Activated T-helper 1 cell treated with anti-CD3 and anti-CD28 coated beads, Interleukin-12 subunit alpha, Interleukin-12 subunit beta, Interleukin-2, Interleukin-4 antibody, amounts not matched to agents 30 ng/mL and 10 ng/mL and 1 ng/mL, durations not matched to agents 14 hours and 24 hours and 36 hours (primary cell): ENCODE results near the gene LIPN. TPM values are rescaled to one million over a fixed set of nuclear protein-coding genes. Genes with fewer than 3 reads are reported as not detected.

Experiments
- DNase-seq: peaks from one replicate; pipeline ENCODE4 v3.0.0; 2021; ENCODE audit warnings: low spot score
- H3K27ac Mint-ChIP-seq: one replicate; pipeline ENCODE4 v1.8.0; 2021; ENCODE audit warnings: mild to moderate bottlenecking, mixed read lengths
- H3K27me3 Mint-ChIP-seq: one replicate; pipeline ENCODE4 v1.8.0; 2022; ENCODE audit warnings: mild to moderate bottlenecking, moderate library complexity, mixed read lengths; ENCODE audit not compliant: insufficient read depth
- H3K36me3 Mint-ChIP-seq: one replicate; pipeline ENCODE4 v1.8.0; 2021; ENCODE audit warnings: low read depth, mixed read lengths
- H3K4me1 Mint-ChIP-seq: one replicate; pipeline ENCODE4 v1.8.0; 2021; ENCODE audit warnings: low read depth, mixed read lengths
- H3K4me3 Mint-ChIP-seq: one replicate; pipeline ENCODE4 v1.8.0; 2021; ENCODE audit warnings: mild to moderate bottlenecking, moderate library complexity, mixed read lengths
- H3K9me3 Mint-ChIP-seq: one replicate; pipeline ENCODE4 v1.8.0; 2021; ENCODE audit warnings: mixed read lengths
- intact Hi-C: fragments of 100-400 bp; cut with micrococcal nuclease; formaldehyde crosslinking; loops from one replicate; pipeline ENCODE4 v1.15.1; 2024
- total RNA-seq: library from RNA; stranded (reverse); gene quantifications from 2 replicates; pipeline ENCODE4 v1.2.3, GENCODE V29; 2022

The LIPN gene
- total RNA-seq, 1 donor from 2014 or later = not detected

- intact Hi-C loops = loop anchor here (1.0 kb wide), 3 partner anchors 82 to 245 kb away; no protein-coding TSS in a partner anchor
- Mint-ChIP-seq H3K4me3 (no peak overlapping the region), H3K9me3 (no peaks in the 10 kb centered on the region), H3K27ac (no peak overlapping the region), H3K36me3 (no peaks in the 10 kb centered on the region), H3K4me1 (peaks cover 18% of the 10 kb centered on the region), H3K27me3 (peaks cover 4% of the 10 kb centered on the region)
- DNase-seq = peak; percentile 34
Measured at GRCh38 chr10:88810196-88810961, 50.6 kb downstream of the LIPN start.

GRCh38 chr10:88813200-88813599, 53.4 kb downstream of the LIPN start:
- intact Hi-C loops = no loop called here
- peaks cover 34% of the 10 kb centered on the region for H3K4me1 Mint-ChIP-seq
- no peaks in the 10 kb centered on the region for H3K36me3 Mint-ChIP-seq
- no peak overlapping the region for H3K27ac Mint-ChIP-seq
- peaks cover 11% of the 10 kb centered on the region for H3K27me3 Mint-ChIP-seq
- H3K9me3 Mint-ChIP-seq = no peaks in the 10 kb centered on the region
- DNase-seq = no peak
- no peak overlapping the region for H3K4me3 Mint-ChIP-seq

DNA sequence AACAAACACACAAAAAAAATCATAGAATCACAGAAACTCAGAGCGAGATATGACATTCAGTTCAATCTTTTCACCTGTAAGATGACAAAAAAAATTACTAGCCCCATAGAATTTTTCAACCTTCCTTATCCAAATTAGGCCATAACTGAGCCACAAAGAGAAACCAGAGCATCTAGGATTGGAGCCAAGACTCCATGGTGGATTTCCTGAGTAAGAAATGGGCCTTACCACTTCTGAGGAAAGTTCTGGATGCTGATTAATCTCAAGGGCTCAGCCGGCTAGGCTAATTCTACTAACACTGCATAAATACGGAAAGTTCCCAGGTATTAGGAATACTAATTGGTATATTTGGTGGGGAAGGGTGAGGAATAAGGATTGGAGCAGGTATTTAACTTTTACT, 59.5 kb downstream of the LIPN start:
- H3K9me3 Mint-ChIP-seq = no peaks in the 10 kb centered on the region
- H3K36me3 Mint-ChIP-seq = peaks cover 5% of the 10 kb centered on the region
- no peak overlapping the region for H3K4me3 Mint-ChIP-seq

GRCh38 chr10:88820748-88821401, 61.1 kb downstream of the LIPN start:
- no peak for DNase-seq
- intact Hi-C loops = loop anchor here (10.0 kb wide), 1 partner anchor 594 kb away; the partner anchor contains the start of gene IFIT5
- Mint-ChIP-seq H3K27ac (no peak overlapping the region), H3K36me3 (peaks cover 6% of the 10 kb centered on the region), H3K9me3 (no peaks in the 10 kb centered on the region), H3K4me1 (peaks cover 51% of the 10 kb centered on the region), H3K4me3 (no peak overlapping the region), H3K27me3 (peaks cover 7% of the 10 kb centered on the region)

More for the DNA sequence above, 59.5 kb downstream of the LIPN start:
- intact Hi-C loops = no loop called here
- Mint-ChIP-seq H3K27ac (no peak overlapping the region), H3K27me3 (peaks cover 7% of the 10 kb centered on the region), H3K4me1 (peaks cover 42% of the 10 kb centered on the region)
- no peak for DNase-seq

DNA sequence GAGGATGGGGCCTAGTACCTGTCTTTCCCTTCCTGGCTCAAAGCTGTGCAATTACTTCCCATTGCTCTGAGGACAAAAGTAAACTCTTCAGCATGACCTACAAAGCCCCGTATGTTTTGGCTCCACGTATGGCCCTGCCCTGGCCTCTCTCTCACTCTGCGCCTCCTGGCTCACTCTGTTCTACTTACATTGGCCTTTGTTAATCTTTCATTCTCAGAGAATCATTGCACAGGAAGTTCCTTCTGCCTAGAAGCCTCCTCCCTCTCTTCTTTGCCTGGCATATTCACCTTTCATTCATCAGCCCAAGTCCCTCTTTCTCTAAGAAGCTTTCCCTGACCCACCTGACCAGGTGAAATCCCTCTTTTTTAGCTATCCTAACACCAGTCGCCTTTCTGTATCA, 66.6 kb downstream of the LIPN start:
- intact Hi-C loops = loop anchor here (5.0 to 10.0 kb wide), 5 partner anchors 206 to 959 kb away; partner anchors contain the start of gene IFIT5
- peaks cover 74% of the 10 kb centered on the region for H3K4me1 Mint-ChIP-seq
- H3K4me3 Mint-ChIP-seq = peak overlapping the region; percentile 26
- no peaks in the 10 kb centered on the region for H3K9me3 Mint-ChIP-seq
- no peak for DNase-seq
- H3K36me3 Mint-ChIP-seq = peaks cover 11% of the 10 kb centered on the region
- H3K27ac Mint-ChIP-seq = peak overlapping the region; percentile 62
- no peaks in the 10 kb centered on the region for H3K27me3 Mint-ChIP-seq

DNA sequence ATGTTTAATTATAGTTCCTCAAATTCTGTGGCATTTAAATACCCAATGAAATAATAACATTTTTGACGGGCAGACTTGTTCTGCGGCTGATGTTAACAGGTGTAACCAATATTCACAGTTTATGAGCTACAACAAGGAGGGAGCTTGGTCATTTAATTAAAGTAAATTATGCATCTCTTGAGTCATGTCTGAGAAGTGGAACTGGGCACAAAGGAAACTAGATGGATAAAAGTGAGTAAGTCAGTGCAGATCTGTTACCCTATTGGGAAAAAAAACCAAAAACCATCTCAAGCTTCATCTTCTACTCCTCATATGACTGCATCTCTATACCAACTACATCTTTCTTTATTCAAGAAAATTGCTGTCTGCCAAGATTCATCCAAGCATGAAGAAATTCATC, 67.9 kb downstream of the LIPN start:
- no peak for DNase-seq
- no peak overlapping the region for H3K27ac Mint-ChIP-seq
- no peaks in the 10 kb centered on the region for H3K27me3 Mint-ChIP-seq
- intact Hi-C loops = loop anchor here (5.0 to 10.0 kb wide), 5 partner anchors 205 to 960 kb away; partner anchors contain the start of gene IFIT5
- peaks cover 82% of the 10 kb centered on the region for H3K4me1 Mint-ChIP-seq
- H3K36me3 Mint-ChIP-seq = peaks cover 11% of the 10 kb centered on the region
- H3K4me3 Mint-ChIP-seq = no peak overlapping the region
- H3K9me3 Mint-ChIP-seq = no peaks in the 10 kb centered on the region

DNA sequence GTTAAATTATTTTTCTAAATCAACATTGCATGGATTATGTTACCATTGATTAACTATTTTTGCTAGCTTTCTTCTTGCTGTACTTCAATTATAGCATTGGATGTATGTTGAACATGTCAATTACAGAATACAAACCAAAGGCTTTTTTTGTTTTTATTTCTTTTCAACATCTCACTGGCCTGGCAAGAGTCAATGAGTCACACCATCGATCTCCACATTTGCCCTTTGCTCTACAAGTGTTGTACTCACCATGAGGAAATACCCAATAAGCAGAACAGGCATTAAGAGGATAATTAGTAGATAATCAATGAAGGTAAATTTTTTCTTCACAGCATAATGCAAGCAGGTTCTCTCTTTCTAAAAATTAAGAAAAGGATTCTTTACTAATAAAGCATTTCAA, 68.5 kb downstream of the LIPN start:
- H3K9me3 Mint-ChIP-seq = no peaks in the 10 kb centered on the region
- intact Hi-C loops = loop anchor here (5.0 to 10.0 kb wide), 5 partner anchors 204 to 961 kb away; partner anchors contain the start of gene IFIT5
- peaks cover 84% of the 10 kb centered on the region for H3K4me1 Mint-ChIP-seq
- H3K36me3 Mint-ChIP-seq = peaks cover 8% of the 10 kb centered on the region
- H3K27me3 Mint-ChIP-seq = no peaks in the 10 kb centered on the region
- no peak for DNase-seq
- no peak overlapping the region for H3K27ac Mint-ChIP-seq
- peak overlapping the region; percentile 12 for H3K4me3 Mint-ChIP-seq

Other genes starting within 250 kb of the LIPN start
- 2.0 and 2.5 TPM in 2 replicates for gene RNLS, start 176.7 kb upstream of the LIPN start, total RNA-seq
- gene LIPJ, start 173.3 kb upstream of the LIPN start, total RNA-seq = not detected in 2 replicates
- gene LIPF, start 95.6 kb upstream of the LIPN start, total RNA-seq = not detected in 2 replicates
- not detected in 2 replicates for gene LIPK, start 53.8 kb upstream of the LIPN start, total RNA-seq
- not detected in 2 replicates for gene LIPM, start 42.7 kb downstream of the LIPN start, total RNA-seq
- gene ANKRD22, start 91.8 kb downstream of the LIPN start, total RNA-seq = 0.16 TPM in 1 of 2 replicates, not detected in the other
- 36.1 and 37.5 TPM in 2 replicates for gene STAMBPL1, start 120.2 kb downstream of the LIPN start, total RNA-seq
- 10.9 and 12.2 TPM in 2 replicates for gene ACTA2, start 192.8 kb downstream of the LIPN start, total RNA-seq
- gene FAS, start 230.8 kb downstream of the LIPN start, total RNA-seq = 36.4 and 38.6 TPM in 2 replicates